A549 (cell line): ENCODE data around the gene PLN. TPM values are rescaled to one million over a fixed set of nuclear protein-coding genes. Genes with fewer than 3 reads are reported as not detected.

ENCODE experiments used
- ATAC-seq, 2 experiments: fragments of 200-7000 bp in 1 of 2; fragments of >200 bp in 1 of 2; cut with Nextera tagmentation in 1 of 2; cut with Tn5 transposase in 1 of 2; 3 replicates each; pipeline versions ENCODE4 v1.8.0 to v1.9.1; 2018 to 2020; ENCODE audit warnings: mild to moderate bottlenecking in 1 of 2, moderate library complexity in 1 of 2
- CTCF ChIA-PET: fragments of 300-600 bp; sonication (Branson Sonifier 250); formaldehyde crosslinking; extraction: SDS; loops from one replicate; lab custom pipeline; 2021; ENCODE audit warnings: antibody characterized with exemption, inconsistent platforms; lab: Yijun Ruan, JAX
- POLR2A ChIA-PET: fragments of 350-600 bp; formaldehyde crosslinking; extraction: SDS; loops from one replicate; lab custom pipeline; 2021; ENCODE audit warnings: antibody characterized with exemption, inconsistent platforms; lab: Yijun Ruan, JAX
- DNase-seq, 2 experiments: peaks; one replicate each; pipeline versions ENCODE4 v3.0.0 to v3.0.0-alpha.2; 2011 to 2016; ENCODE audit warnings: low read depth in 1 of 2, low spot score in 1 of 2
- FAIRE-seq: peaks from 2 replicates; lab custom pipeline; 2011; peaks lifted over from hg19 to GRCh38; lab: Jason Lieb, UNC
- H3K27ac ChIP-seq, 2 experiments: fragments of >200 bp; sonication (Bioruptor Twin); formaldehyde crosslinking; 3 replicates each; pipeline ENCODE4 v1.5.1; 2016 to 2017
- H3K4me1 ChIP-seq: fragments of >200 bp; sonication (Bioruptor Twin); formaldehyde crosslinking; 3 replicates; pipeline ENCODE4 v1.6.1; 2016
- H3K4me2 ChIP-seq: fragments of >200 bp; sonication (Bioruptor Twin); formaldehyde crosslinking; 3 replicates; pipeline ENCODE4 v1.6.1; 2016
- H3K4me3 ChIP-seq: fragments of >200 bp; sonication (Bioruptor Twin); formaldehyde crosslinking; 3 replicates; pipeline ENCODE4 v1.5.1; 2016
- H3K9me3 ChIP-seq: fragments of >200 bp; sonication (Bioruptor Twin); formaldehyde crosslinking; 3 replicates; pipeline ENCODE4 v1.6.1; 2016
- ATOH8 ChIP-seq: fragments of 250-450 bp; sonication (Bioruptor Pico); IDR thresholded peaks from 2 replicates; pipeline ENCODE4 v1.5.0; 2020; ENCODE audit warnings: low read depth, mild to moderate bottlenecking, moderate library complexity
- E2F6 ChIP-seq: IDR thresholded peaks from 2 replicates; pipeline ENCODE4 v1.6.1; 2012; ENCODE audit warnings: low read depth, borderline replicate concordance
- ELK1 ChIP-seq: fragments of 150-350 bp; IDR thresholded peaks from 2 replicates; pipeline ENCODE4 v1.6.1; 2014; ENCODE audit warnings: low read depth, mild to moderate bottlenecking, low read length
- EP300 ChIP-seq, 2 experiments: fragments of >200 bp; sonication (Bioruptor Twin); formaldehyde crosslinking; IDR thresholded peaks; 2 replicates in 1 of 2; 3 replicates in 1 of 2; pipeline ENCODE4 v1.6.1; 2016 to 2017
- FOXS1 ChIP-seq: fragments of 250-450 bp; sonication (Bioruptor Pico); IDR thresholded peaks from 2 replicates; pipeline ENCODE4 v1.5.0; 2020; ENCODE audit warnings: mild to moderate bottlenecking, moderate library complexity
- HEYL ChIP-seq: fragments of 250-450 bp; sonication (Bioruptor Pico); IDR thresholded peaks from 2 replicates; pipeline ENCODE4 v1.8.0; 2021; ENCODE audit warnings: mild to moderate bottlenecking, moderate library complexity
- HMGXB4 ChIP-seq: fragments of 250-450 bp; sonication (Bioruptor Pico); IDR thresholded peaks from 2 replicates; pipeline ENCODE4 v1.5.0; 2021; ENCODE audit warnings: mild to moderate bottlenecking, moderate library complexity, borderline replicate concordance
- HOXA7 ChIP-seq: fragments of 250-450 bp; sonication (Bioruptor Pico); IDR thresholded peaks from 2 replicates; pipeline ENCODE4 v1.5.0; 2020; ENCODE audit warnings: mild to moderate bottlenecking, moderate library complexity
- HOXB13 ChIP-seq: fragments of 250-450 bp; sonication (Bioruptor Pico); IDR thresholded peaks from 2 replicates; pipeline ENCODE4 v1.5.0; 2020; ENCODE audit warnings: low read depth, mild to moderate bottlenecking, moderate library complexity
- HOXB5 ChIP-seq: fragments of 250-450 bp; sonication (Bioruptor Pico); IDR thresholded peaks from 2 replicates; pipeline ENCODE4 v1.5.0; 2020; ENCODE audit warnings: mild to moderate bottlenecking, moderate library complexity
- JUNB ChIP-seq: fragments of >200 bp; sonication (Bioruptor Twin); formaldehyde crosslinking; IDR thresholded peaks from 2 replicates; pipeline ENCODE4 v1.6.1; 2016
- KDM1A ChIP-seq: fragments of 200-600 bp; sonication (generic); IDR thresholded peaks from 2 replicates; pipeline ENCODE4 v1.6.1; 2016; ENCODE audit warnings: low read depth, mild to moderate bottlenecking
- NFE2L2 ChIP-seq: fragments of 150-350 bp; conservative IDR thresholded peaks from 2 replicates; pipeline ENCODE4 v1.6.1; 2014; ENCODE audit warnings: low read length
- PBX3 ChIP-seq: IDR thresholded peaks from 2 replicates; pipeline ENCODE4 v1.6.1; 2012
- RARB ChIP-seq: fragments of 250-450 bp; sonication (Bioruptor Pico); IDR thresholded peaks from 2 replicates; pipeline ENCODE4 v1.8.0; 2021; ENCODE audit warnings: mild to moderate bottlenecking, moderate library complexity
- REST ChIP-seq: fragments of 200-600 bp; sonication (generic); IDR thresholded peaks from 2 replicates; pipeline ENCODE4 v1.6.1; 2016; ENCODE audit warnings: antibody characterized with exemption, mild to moderate bottlenecking, moderate library complexity
- RNF2 ChIP-seq: fragments of 200-600 bp; sonication (generic); IDR thresholded peaks from 2 replicates; pipeline ENCODE4 v1.6.1; 2016; ENCODE audit warnings: low read depth, mild to moderate bottlenecking, antibody characterized with exemption, moderate library complexity, borderline replicate concordance
- SREBF2 ChIP-seq: fragments of 450-650 bp; IDR thresholded peaks from 2 replicates; pipeline ENCODE4 v1.6.1; 2014; ENCODE audit warnings: mild to moderate bottlenecking, moderate library complexity
- TFCP2L1 ChIP-seq: fragments of 250-450 bp; sonication (Bioruptor Pico); IDR thresholded peaks from 2 replicates; pipeline ENCODE4 v1.5.0; 2021; ENCODE audit warnings: mild to moderate bottlenecking
- ZC3H11A ChIP-seq: fragments of 450-650 bp; IDR thresholded peaks from 2 replicates; pipeline ENCODE4 v1.6.1; 2014; ENCODE audit warnings: antibody characterized with exemption, mild to moderate bottlenecking
- WGBS: methylation state at CpG from one replicate; pipeline ENCODE4 v1.1.6; 2017; ENCODE audit errors: missing lambda C conversion rate; 5-methylcytosine and 5-hydroxymethylcytosine counted together
- polyA plus RNA-seq, 4 experiments: library from polyadenylated mRNA; depleted of rRNA in 3 of 4; stranded (reverse); fragments of >200 nt; fragmentation: RNase III in 1 of 4; extraction: RNeasy Plus Mini Kit Qiagen cat#74134 plus additional on column Dnase treatment in 1 of 4; gene quantifications; 2 replicates in 3 of 4; 3 replicates in 1 of 4; pipeline ENCODE4 v1.2.3, GENCODE V29; 2011 to 2017

The PLN gene
- polyA plus RNA-seq, 2 of the 4 experiments (the other 2 are of a cell fraction) = not detected

DNA sequence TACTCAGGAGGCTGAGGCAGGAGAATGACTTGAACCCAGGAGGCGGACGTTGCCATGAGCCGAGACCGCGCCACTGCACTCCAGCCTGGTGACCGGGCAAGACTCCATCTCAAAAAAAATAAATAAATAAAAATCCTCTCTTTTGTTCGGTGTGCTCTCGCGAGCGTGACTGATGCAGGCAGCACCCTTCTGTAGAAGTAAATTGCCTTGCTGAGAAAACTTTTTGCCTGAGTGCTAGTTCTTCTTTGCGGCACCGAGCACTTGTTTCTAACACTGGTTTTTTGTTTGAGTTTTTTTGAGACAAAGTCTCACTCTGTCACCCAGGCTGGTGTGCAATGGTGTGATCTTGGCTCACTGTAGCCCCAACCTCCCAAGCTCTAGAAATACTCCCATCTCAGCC is 30.5 kb downstream of the PLN start:
- Histone ChIP-seq H3K4me2 (no peak overlapping the region), H3K27ac (no peak overlapping the region), H3K4me1 (no peaks in the 10 kb centered on the region), H3K4me3 (no peak overlapping the region), H3K9me3 (peaks cover 18% of the 10 kb centered on the region)
- WGBS = 90% methylated on average over 12 of the region's 12 CpGs
- ChIA-PET POLR2A (no interaction called here), CTCF (no interaction called here)
- ATAC-seq (no peak), FAIRE-seq (no peak), DNase-seq (no peak)
- no peak for TF ChIP-seq HEYL (CRISPR knock-in tag)
- no peak for TF ChIP-seq ELK1
- TF ChIP-seq RNF2 = no peak
- TF ChIP-seq FOXS1 (CRISPR knock-in tag) = no peak
- TF ChIP-seq SREBF2 = no peak
- no peak for TF ChIP-seq HOXB5 (CRISPR knock-in tag)
- no peak for TF ChIP-seq NFE2L2
- no peak for TF ChIP-seq ZC3H11A
- TF ChIP-seq PBX3 = no peak
- TF ChIP-seq EP300 (IDR thresholded peaks at IDR 0.05) = no peak
- TF ChIP-seq E2F6 = no peak
- no peak for TF ChIP-seq TFCP2L1 (CRISPR knock-in tag)
- no peak for TF ChIP-seq REST
- TF ChIP-seq KDM1A = no peak
- TF ChIP-seq HOXA7 (CRISPR knock-in tag) = no peak
- no peak for TF ChIP-seq HMGXB4 (CRISPR knock-in tag)
- TF ChIP-seq RARB (CRISPR knock-in tag) = no peak
- no peak for TF ChIP-seq ATOH8
- no peak for TF ChIP-seq HOXB13 (CRISPR knock-in tag)
- TF ChIP-seq JUNB = no peak
